ENCODE results near the gene MYH6. TPM values are rescaled to one million over a fixed set of nuclear protein-coding genes. Genes with fewer than 3 reads are reported as not detected.
A peak's percentile ranks its signal among the peaks of the same experiment; 100 is the strongest.

Gene MYH6
- total and polyA plus RNA-seq, 2 of the 13 experiments (the other 11 are each of a cell fraction or from before 2014, with no cell fraction given): 0.01 TPM; not detected in 1

GRCh38 chr14:23377198-23377550 lies 30.9 kb downstream of the MYH6 start (continued):
- TF ChIP-seq ZNF687 (CRISPR knock-in tag; IDR thresholded peaks at IDR 0.05) (peak; percentile 1; the same call in 1 of the 2 replicates), DR1 (CRISPR knock-in tag; IDR thresholded peaks at IDR 0.05) (no peak)

GRCh38 chr14:23376482-23377197 lies 31.4 kb downstream of the MYH6 start, which contains the start of gene CMTM5:
Gene CMTM5 (plus strand): TSS chr14:23377046. CDS start chr14:23377252, 206 bp downstream.
- H3K9ac ChIP-seq (ENCODE audit: insufficient read depth, low read depth, low read length): no peak within 1 kb of the TSS
- peaks cover 28 to 87% of the 10 kb centered on the region in 2 experiments for H3K27me3 ChIP-seq (ENCODE audit: control insufficient read depth in 1 of 2, insufficient read depth in 2 of 2, low read length in 2 of 2)
- in situ Hi-C loops (cut with HindIII; ENCODE audit: extremely low pct_ligation_motif_present, low pct_unique_long_range_greater_than_20kb): loop anchor here (5.0 kb wide), 2 partner anchors 49 to 114 kb away; no protein-coding TSS in a partner anchor
- intact Hi-C loops (cut with micrococcal nuclease; ENCODE audit: unreplicated experiment): no loop called here
- H3K36me3 ChIP-seq (replicated peaks in 1 of 2; ENCODE audit: control insufficient read depth in 1 of 2, insufficient read depth in 2 of 2, low read length in 2 of 2): no peaks in the 10 kb centered on the region
- no peaks in the 10 kb centered on the region for H3K9me3 ChIP-seq (ENCODE audit: low read length)
- WGBS (ENCODE audit: low lambda C conversion rate): 13% methylated on average over 13 of the region's 13 CpGs
- H3K4me2 ChIP-seq (ENCODE audit: low read depth, low read length): no peak within 1 kb of the TSS
- POLR2A ChIA-PET: interaction anchor here (1.2 kb wide), 1 partner anchor 55 kb away, joined by 4 read pairs; no protein-coding TSS in a partner anchor
- ATAC-seq: no peak
- CTCF ChIA-PET (ENCODE audit: low intra/inter-chr PET ratio, low total read pairs): interaction anchor here (5.1 to 5.9 kb wide), 2 partner anchors 49 to 111 kb away, joined by 96 to 111 read pairs; no protein-coding TSS in a partner anchor
- H3K4me3 ChIP-seq (replicated peaks in 1 of 3; ENCODE audit: insufficient read depth in 1 of 3, low read depth in 2 of 3, low read length in 3 of 3): no peak within 1 kb of the TSS
- DNase-seq (ENCODE audit: low spot score): no peak
- no peaks in the 10 kb centered on the region for H3K4me1 ChIP-seq (ENCODE audit: insufficient read depth, low read length)
- no TSS peak for BruUV-seq (replicated peaks)
- no peak for FAIRE-seq
- H3K79me2 ChIP-seq (ENCODE audit: insufficient read depth, low read length): no peaks in the 10 kb centered on the region
- H4K20me1 ChIP-seq (ENCODE audit: insufficient read depth, low read length): no peaks in the 10 kb centered on the region
- H3K27ac ChIP-seq (ENCODE audit: extremely low read length, insufficient read depth, low read length): no peak within 1 kb of the TSS
- no peak within 1 kb of the TSS for H2AFZ ChIP-seq (ENCODE audit: low read length)
- TF ChIP-seq TARDBP (CRISPR knock-in tag; IDR thresholded peaks at IDR 0.05): no peak
- 0 out of 2 replicates have a peak, but pooled peaks have one; percentile 22 for TF ChIP-seq ZNF687 (CRISPR knock-in tag; IDR thresholded peaks at IDR 0.05)
- TF ChIP-seq, protein P1, sequence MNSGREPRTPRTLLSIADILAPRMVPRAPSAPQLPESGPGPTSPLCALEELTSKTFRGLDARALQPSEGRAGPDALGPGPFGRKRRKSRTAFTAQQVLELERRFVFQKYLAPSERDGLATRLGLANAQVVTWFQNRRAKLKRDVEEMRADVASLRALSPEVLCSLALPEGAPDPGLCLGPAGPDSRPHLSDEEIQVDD (CRISPR knock-in tag; IDR thresholded peaks at IDR 0.05; ENCODE audit: borderline replicate concordance): 0 out of 2 replicates have a peak, but pooled peaks have one; percentile 37
- no peak for TF ChIP-seq ZNF224 (CRISPR knock-in tag; IDR thresholded peaks at IDR 0.05)
- TF ChIP-seq ZSCAN21 (CRISPR knock-in tag; IDR thresholded peaks at IDR 0.05; ENCODE audit: borderline replicate concordance): no peak
- TF ChIP-seq POGZ (CRISPR knock-in tag; IDR thresholded peaks at IDR 0.05): no peak
- no peak for TF ChIP-seq PPARG (CRISPR knock-in tag; conservative IDR thresholded peaks at IDR 0.05)
- TF ChIP-seq ATF7 (IDR thresholded peaks at IDR 0.05): no peak
- no peak for TF ChIP-seq ATF7 (CRISPR knock-in tag; IDR thresholded peaks at IDR 0.05)
- no peak for TF ChIP-seq SIN3B (IDR thresholded peaks at IDR 0.05; ENCODE audit: low read length)
- no peak for TF ChIP-seq IRF1 (CRISPR knock-in tag; IDR thresholded peaks at IDR 0.05; ENCODE audit: low read depth)
